A172 (cell line): ENCODE data around the gene EOLA1. TPM values are rescaled to one million over a fixed set of nuclear protein-coding genes. Genes with fewer than 3 reads are reported as not detected.
"Not testable (repeated sequence)": the region's sequence is repeated elsewhere in the genome, so short reads cannot be mapped to it uniquely, and the experiment has no call there.

Experiments
- DNase-seq: peaks from one replicate; pipeline ENCODE4 v3.0.0-alpha.2; 2015; ENCODE audit warnings: low spot score
- total RNA-seq: library from RNA; depleted of rRNA; stranded (reverse); fragments of >200 nt; shearing (Covaris generic); gene quantifications from 2 replicates; pipeline ENCODE4 v1.2.3, GENCODE V29; 2014; rRNA removed

EOLA1 gene
- 17.4 and 25.7 TPM in 2 replicates for total RNA-seq

DNA sequence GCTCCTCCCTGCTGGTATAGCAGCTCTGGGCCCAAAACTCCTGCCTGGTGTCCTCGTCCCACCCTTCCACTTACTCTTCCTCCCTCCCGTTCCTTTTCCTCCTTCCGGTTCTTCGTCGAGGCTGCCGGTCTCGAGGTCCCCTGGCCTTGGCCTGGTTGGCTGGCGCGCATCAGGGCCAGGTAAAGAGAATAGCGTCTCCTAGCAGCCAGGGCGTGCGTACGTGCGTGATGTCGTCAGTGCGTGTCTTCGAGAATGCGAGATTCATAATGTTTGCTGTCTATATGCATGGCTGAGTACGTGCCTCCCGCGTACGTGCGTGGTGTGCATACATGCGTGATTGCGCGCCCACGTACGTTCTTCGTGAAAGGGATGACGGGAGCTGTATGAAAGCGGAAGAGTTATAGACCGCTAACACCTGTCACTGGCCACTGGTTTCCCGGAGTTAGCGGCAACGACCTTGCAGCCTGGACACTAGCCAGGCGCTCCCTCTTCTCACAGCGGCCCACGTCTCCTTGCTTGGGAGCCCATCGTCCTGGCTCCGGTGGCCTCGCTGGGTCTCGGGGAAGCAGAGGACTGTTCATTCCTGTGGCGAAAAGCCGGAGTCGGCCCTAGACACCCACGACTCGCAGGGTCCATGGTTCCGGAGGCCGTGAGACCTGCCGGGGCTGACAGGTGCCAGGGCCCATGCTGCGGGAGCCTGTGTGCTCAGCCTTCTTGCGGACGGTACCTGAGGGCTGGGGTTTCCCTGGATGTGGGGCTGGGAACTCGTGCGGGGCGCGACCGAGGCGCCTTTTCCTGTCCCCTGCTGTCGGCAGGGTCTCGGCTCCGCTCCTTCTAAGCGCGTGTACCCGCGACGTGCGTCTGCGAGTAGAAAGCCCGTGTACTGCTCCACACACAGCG, at the start of gene EOLA1:
Gene EOLA1, plus strand, starts transcription at position 392 of the 900 bp plus-strand sequence. CDS start 4,619 bp downstream, outside the sequence.
- DNase-seq = peak; percentile 87

DNA sequence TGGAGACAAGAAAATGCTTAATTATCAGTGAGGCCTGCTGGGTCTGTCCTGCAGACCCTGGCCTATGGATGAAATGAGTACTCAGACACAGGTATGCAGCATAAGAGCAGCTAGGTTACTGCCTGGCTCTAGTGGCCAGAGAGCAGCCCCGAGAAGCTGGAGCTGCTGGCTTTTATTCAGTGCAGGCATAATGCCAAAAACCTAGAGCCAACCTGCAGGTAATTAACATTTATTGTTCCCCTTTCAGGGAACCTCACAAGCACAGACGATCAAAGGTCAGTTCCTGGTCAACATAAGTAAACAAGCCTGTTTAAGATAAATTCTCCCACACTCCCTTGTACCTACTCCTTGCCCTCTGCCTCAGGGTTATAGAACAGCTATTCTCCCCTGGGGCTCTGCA, 49.0 kb upstream of the EOLA1 start:
- DNase-seq = no peak

DNA sequence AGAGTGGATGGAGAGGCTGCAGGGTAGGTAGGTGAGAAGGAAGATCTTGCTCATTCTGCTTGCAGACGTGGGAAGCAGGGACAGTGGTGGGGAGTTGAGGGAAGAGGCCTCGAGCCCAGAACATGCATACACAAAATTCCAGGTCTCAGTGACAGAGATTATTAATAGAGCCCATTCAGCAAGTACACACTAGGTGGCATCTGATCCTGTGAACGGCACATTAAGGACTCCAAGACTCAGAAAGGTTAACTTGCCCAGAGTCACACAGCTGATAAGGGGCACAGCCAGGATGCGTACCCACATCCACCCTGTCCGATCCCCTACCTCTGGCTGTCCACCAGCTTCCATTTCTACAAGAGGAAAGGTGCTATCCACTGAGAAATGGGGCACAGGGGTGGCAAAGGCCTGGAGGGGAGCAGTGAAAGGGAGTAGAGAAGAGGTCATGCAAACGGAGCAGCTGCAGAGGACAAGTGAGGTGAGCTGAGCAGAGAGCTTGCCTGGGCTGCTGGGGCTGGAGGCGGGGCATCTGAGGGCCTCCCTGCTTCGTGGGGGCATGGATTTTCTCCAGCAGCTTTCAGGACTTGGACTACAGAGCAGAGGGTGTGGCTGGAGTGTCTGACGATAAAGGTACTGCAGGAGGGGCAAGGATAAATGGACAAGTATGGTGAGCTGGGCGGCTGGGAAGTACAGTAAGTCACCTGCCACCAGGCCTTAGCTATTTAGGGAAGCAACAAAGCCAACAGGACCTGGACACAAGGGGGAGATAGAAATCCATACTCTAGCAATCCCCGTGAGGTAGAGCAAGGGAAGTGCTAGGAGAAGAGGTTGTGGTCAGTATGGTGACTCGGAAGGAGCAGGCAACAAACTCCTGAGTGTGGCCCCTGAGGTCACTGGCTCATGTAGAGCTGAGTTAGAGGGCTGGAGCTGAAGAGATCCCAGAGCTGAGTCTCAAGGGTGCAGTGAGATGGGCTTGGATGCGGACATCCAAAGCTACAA, 46.9 kb upstream of the EOLA1 start:
- peak; percentile 45 for DNase-seq

DNA sequence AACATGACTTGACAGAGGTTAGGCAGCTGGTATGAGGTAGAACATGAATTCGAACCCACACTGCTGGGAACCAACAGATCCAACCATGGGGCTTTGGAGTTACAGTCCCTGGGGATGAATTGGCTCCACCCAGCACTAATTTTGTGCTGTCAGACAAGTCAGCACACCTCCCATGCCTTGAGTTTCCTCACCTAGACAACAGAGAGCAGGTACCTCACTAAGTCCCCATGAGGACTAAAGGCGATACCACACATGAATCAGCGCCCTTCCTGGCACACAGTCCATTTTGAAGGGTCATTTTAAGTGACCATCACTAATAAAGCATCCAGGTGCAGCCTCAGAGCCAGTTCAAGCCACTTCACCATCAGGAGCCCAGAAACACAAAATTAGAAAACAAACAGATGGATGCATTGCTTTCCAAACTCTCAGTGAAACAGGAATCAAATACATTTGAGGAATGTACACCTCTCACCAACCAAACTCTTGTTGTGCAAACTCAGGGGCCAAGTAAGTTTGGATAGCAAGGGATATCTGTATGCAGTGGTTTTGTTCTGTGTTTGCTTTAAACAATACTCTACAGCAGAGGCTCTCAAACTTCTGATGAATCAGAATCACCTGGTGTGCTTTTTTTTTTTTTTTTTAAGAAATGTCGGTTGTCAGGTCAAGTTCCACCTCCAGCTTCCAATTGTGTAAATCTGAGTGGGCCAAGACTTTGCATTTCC, 45.8 kb upstream of the EOLA1 start:
- no peak for DNase-seq

DNA sequence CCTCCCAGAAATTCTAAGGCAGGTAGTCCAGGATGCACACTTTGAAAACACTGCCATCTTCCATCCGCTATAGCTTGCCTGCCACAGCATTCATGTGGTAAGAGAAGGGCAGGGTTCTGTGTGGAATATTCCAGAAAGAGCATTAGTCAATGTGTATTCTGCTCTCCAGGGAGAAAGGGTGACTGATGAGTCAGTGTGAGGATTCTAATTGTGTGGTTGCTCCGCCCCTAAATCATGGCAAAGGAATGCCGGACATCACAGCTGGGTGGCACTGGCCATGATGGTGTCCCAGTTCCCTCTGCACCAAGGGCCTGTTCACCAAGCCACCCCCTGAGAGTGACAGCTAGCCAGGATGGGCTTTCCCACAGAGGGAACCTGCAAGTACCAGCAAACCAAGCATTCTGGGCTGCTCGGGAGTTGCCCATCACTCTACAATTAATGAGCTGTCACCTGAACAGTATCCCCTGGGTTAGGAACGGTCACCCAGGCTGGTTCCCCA, 45.2 kb upstream of the EOLA1 start:
- peak; percentile 97 for DNase-seq

DNA sequence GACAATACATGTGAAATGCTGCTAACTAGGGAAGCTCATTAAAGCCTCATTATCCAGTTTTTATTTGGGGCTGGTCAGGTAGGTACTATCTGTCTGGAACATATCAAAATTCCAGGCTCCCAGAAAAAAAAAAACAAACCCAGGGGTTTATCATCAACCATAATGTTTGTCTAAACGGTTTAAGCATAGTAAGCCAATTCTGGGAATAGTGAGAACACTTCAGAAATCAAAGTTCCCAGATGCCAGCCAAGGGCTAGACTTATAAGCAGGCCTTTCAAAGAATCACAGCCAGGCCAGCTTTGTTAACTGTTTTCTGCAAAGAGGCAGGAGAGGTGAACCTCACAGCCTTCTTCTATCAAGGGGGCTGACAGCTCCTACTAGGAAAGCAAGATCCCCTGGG, 43.8 kb upstream of the EOLA1 start:
- no peak for DNase-seq

DNA sequence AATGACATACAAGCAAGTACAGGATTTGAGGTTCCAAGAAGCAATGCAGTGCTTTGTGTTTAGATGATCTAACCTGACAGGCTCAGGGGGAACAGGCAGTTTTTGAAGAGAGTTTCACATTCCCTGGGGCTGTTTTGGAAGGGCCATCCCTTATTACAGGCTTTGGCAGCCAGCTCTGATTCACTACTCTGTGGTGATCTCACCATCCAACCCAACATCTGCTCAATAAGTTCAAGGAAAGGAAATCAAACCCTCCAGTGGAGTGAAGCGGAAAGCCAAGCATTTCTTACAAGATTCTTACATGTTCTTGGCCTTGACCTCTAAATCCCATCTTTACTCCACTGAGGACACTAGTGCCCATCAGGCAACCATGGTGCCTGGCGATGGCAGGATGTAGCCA, 43.2 kb upstream of the EOLA1 start:
- DNase-seq = peak; percentile 41

DNA sequence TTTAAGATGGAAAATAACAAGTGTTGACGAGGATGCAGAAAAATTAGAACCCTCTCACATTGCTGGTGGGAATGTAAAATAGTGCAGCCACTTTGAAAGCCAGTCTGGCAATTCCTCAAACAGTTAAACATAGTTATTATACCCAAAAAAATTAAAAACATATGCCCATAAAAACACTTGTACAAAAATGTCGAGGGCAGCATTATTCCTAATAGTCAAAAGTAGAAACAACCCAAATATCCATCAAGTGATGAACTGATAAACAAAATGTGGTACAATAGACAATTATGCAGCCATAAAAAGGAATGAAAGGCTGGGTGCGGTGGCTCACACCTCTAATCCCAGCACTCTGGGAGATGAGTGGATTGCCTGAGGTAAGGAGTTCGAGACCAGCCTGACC, 42.0 kb upstream of the EOLA1 start:
- no peak for DNase-seq

DNA sequence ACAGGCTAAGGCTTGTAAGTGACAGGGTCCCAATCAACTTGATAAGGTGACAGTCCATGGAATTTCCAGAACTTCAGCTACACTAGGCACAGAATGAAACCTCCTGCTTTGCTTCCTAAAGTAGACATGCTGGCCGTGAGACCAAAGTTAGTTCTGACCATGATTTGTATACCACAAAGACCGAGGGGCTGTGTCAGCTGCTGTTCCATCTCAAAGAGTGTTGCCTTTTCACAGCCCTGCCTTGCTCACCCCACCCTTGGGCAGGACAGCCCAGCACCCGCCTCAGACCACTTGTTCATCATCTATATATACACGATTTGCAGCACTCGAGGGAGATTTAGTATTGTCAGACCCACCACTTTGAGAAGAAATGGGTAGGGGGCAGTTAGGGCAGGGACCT, 41.0 kb upstream of the EOLA1 start:
- no peak for DNase-seq

DNA sequence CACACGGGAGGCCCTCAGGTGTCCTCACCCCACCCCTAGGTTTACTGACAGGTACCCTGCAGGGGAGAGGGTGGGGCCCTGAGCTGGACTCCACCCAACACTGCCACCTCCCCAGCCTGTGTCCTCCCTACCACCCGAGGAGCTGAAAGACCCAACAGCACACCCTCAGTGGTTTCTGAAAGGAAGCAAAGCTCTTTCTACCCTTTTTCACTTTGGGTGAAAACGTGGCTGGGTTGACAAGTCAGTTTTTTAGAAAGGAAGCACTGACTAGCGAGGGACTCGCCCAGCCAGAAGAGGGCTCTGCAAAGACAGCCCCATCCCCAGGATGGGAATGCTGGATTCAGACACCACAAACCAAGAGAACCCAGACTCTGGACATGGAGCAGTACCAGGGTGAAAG, 37.9 kb upstream of the EOLA1 start:
- not testable (repeated sequence) for DNase-seq

DNA sequence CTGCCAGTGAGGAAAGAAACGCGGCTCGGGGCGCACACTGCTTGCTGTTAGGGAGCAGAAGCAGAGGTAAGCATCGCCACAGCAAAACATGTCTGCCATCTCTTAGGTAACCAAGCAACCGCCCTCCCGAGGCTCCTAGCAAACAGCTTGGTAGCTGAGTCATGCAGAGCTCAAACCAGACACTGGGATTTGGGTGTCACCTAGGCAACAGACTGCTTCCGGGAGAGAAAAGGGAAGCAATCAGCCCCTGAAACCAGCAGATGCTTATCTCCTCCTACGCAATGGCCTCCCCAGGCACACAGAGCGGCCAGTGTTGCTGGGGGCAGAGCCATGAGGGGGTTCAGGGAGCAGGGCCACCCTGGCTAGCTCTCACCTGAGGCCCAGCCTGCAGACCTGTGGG, 37.4 kb upstream of the EOLA1 start:
- peak; percentile 70 for DNase-seq

DNA sequence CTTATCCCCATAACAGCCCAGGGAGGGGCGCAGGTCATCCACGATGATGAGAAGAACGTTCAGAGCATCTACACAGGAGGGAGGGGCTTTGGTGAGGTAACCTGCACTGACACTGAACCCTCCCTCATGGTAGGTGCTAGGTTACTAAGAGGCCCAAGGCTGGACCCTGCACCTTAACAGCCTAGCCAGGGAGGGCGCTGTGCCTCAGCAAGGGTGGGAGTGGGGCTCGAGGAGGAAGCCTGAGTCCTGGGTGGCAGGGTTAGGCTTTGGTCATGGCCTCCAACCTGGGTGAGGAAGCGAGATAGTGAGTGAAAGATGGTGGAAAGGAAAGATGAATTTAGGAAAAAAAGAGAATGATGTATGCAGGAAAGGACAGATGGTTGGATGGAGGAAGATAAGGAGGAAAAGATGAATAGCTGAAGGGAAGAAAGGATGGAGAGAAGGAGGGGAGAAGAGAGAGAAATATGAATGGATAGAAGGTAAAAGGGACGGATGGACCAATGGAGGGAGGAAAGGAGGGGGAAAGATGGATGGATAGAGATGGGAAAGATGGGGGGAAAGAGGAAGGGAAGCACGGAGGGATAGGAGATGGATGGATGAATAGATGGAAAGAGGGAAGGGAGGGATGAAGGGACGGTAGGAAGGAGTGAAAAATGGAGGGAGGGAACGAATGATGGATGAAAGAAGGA, 36.4 kb upstream of the EOLA1 start:
- DNase-seq = peak; percentile 45

DNA sequence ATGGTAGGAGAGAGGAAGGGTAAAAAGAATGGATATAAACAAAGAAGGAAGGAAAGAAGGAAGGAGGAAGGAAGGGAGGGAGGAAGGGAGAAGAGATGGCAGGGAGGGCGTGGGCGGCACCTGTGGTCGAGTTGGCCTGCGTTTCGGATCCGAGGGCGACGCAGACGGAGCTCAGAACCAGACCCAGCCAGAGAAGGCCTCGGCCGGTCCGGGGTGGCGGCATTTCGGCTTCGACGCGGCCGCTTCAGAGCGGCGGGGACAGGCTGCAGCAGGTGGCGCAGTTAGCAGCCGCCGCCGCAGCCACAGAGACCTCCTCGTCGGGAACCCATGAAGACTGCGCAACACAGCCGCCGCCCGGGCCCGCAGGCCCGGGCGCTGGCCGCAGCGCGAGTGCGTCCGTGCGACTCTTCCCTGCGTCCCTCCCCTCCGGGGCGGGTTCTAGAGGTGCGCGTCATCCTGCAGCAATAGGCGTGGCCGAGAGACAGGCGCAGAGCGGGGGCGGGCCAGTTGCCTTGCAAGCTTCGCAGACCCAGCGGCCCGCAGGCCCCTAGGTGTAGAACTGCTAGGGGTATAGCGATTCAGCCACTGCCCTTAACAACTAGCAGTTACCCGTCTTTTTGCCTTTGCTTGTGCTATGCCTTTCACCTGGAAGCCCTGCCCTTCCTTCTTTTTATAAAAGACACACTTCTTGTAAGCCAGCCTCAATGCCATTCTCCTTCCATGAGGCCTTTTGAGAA, 35.7 kb upstream of the EOLA1 start, which contains the start of gene IDS:
Gene IDS, minus strand, starts transcription at position 392 of the 737 bp plus-strand sequence. Its CDS starts 169 bp downstream, at position 223.
- peak; percentile 79 for DNase-seq

DNA sequence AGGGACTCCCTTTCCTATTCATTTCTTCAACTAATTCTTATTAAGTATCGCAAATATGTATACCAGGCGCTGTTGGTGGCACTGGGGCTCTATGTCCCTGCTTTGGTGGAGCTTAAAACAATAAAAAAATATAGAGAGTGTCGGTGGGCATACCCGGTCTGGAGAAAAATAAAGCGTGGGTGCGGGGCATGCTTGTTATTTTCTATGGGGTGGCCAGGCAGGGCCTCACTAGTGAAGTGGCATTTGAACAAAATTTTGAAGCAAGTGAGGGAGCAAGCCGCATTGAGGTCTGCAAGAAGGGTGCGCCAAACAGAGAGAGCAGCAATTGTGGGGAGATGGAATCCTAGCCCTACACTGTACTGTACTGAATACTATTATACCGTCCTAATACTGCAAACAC, 35.1 kb upstream of the EOLA1 start:
- DNase-seq = no peak

DNA sequence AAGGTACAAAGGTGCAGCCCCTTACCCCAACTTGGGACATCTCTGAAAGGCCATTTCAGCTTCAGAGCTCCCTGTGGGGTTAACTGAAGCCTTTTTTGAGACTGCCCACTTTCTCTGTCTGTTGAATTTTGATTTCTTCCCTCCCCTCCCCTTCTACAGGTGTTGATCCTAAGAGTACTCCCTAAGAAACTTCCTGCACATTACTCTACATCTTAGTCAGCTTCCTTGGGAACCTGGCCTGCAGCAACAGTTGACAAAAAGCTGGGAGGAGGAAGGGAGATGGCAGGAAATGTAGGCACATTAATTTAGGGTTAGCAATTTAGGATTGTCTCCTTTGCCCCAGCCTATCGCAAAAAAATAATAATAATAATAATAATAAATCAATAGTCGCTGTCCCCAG, 34.5 kb upstream of the EOLA1 start:
- DNase-seq = no peak

DNA sequence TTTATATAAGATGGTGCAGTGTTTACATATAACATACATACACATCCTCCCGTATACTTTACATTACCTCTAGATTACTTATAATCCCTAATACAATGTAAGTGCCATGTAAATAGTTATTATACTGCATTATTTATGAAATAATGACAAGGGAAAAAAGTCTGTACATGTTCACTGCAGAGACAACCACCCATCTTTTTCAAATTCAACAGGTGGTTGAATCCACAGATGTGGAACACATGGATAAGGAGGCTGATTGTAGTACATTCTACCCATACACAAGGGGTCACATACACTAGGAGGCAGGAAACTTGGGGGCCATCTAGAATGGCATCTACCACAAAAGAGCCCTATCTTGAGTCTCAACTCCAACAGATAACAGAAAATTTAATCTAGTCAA, 32.3 kb upstream of the EOLA1 start:
- no peak for DNase-seq

DNA sequence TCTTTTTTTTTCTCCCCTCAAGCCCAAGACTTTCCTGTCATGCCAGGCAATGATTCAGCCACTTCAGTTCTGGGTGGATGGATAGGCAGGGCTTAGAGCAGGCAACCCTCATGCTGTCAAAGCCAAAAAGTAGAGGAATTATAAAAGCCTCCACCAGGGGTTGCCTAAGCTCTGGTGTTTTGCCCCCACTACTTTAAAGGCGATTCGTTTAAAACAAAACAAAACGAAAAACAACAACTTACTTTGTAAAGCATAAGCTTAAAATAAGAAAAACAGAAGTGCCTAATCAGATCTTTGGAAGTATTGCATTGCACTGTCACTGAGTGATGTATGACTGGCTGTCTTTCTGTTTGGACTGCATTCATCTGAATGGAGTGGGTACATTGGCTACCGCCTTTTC, 30.4 kb upstream of the EOLA1 start:
- peak; percentile 22 for DNase-seq

DNA sequence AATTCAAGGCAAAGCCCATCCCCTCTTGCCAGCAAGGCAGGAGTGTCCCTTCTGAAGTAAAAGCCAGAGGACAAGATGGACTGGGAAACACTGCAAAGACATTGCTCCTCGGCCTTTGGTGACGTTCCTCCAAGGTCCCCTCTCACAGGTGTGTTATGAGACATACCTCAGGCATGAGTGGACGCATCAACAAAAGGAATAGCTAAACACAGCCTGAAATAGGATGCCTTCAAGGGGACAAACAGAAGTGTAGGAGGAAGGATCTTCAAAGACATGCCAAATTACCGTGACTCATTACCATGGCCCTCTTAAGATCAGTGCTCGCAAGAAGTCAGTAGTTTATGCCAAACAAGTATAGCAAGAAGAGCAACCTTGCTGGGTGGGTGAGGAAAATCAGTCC, 29.7 kb upstream of the EOLA1 start:
- no peak for DNase-seq

DNA sequence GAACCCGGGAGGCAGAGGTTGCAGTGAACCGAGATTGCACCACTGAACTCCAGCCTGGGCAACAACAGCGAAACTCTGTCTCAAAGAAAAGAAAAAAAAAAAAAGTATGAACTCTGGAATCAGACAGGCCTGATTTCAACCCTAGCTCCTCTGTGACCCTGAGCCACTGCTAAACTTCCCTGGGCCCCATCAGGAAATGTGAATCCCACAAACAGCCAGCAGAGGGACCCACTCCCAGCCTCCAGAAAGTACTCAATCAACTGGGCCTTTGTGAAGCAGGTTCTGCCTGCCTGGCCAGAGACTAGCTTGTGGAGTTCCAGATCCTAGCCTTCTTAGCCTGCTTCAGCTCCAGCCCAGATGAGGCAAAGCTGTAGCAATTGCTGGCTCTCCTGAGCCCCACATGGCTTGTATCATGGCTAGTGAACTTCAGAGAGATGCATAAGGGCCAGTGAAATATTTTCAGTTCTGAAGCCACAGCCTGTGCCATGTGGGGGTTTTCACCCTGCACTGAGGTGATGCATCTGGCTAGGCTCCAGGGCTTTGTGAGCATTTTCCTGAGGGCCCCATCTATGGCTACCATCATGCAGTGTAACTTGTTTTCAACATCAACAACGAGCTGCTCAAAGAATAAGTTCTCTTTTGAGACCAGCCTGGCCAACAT, 28.5 kb upstream of the EOLA1 start:
- peak; percentile 63 for DNase-seq
